Stimulated activated naive CD8-positive, alpha-beta T cell treated with anti-CD3 and anti-CD28 coated beads, Interleukin-15, amount 100 ng/mL, for 72 hours (primary cell): ENCODE results near the gene PSORS1C1.
A peak's percentile ranks its signal among the peaks of the same experiment; 100 is the strongest.

Experiments used
- ATAC-seq: fragments of 150-1000 bp; cut with Tn5 transposase; 2 replicates; pipeline ENCODE4 v1.10.0; 2021; ENCODE audit warnings: mild to moderate bottlenecking, moderate library complexity
- DNase-seq, 2 donors: peaks; one replicate each; pipeline ENCODE4 v3.0.0; 2021 to 2022
- H3K27ac Mint-ChIP-seq, 2 donors: one replicate each; pipeline ENCODE4 v1.8.0; 2022; ENCODE audit warnings: mild to moderate bottlenecking in 2 of 2, mixed read lengths in 2 of 2, moderate library complexity in 2 of 2
- H3K27me3 Mint-ChIP-seq: one replicate; pipeline ENCODE4 v1.8.0; 2022; ENCODE audit warnings: mixed read lengths
- H3K4me1 Mint-ChIP-seq: one replicate; pipeline ENCODE4 v1.8.0; 2022; ENCODE audit warnings: mild to moderate bottlenecking, mixed read lengths
- H3K4me3 Mint-ChIP-seq, 2 donors: one replicate each; pipeline ENCODE4 v1.8.0; 2022; ENCODE audit warnings: mild to moderate bottlenecking in 2 of 2, mixed read lengths in 2 of 2, moderate library complexity in 1 of 2
- H3K9me3 Mint-ChIP-seq, 2 donors: one replicate each; pipeline ENCODE4 v1.8.0; 2022; ENCODE audit warnings: mixed read lengths in 2 of 2

PSORS1C1 gene

GRCh38 chr6:31090275-31090972, 24.2 kb upstream of the PSORS1C1 start:
- no peaks in the 10 kb centered on the region for H3K9me3 Mint-ChIP-seq
- H3K4me3 Mint-ChIP-seq: no peak overlapping the region
- H3K27me3 Mint-ChIP-seq: no peaks in the 10 kb centered on the region
- DNase-seq (no peak), ATAC-seq (no peak)
- H3K4me1 Mint-ChIP-seq: peaks cover 29% of the 10 kb centered on the region
- no peak overlapping the region for H3K27ac Mint-ChIP-seq

GRCh38 chr6:31090973-31091364, 23.6 kb upstream of the PSORS1C1 start:
- no peak for DNase-seq

GRCh38 chr6:31091680-31092079, 22.9 kb upstream of the PSORS1C1 start:
- no peak for DNase-seq

More at GRCh38 chr6:31090973-31091364, 23.6 kb upstream of the PSORS1C1 start:
- peaks cover 30% of the 10 kb centered on the region for H3K4me1 Mint-ChIP-seq
- H3K27ac Mint-ChIP-seq: no peak overlapping the region
- H3K4me3 Mint-ChIP-seq: no peak overlapping the region
- H3K27me3 Mint-ChIP-seq: no peaks in the 10 kb centered on the region
- no peaks in the 10 kb centered on the region for H3K9me3 Mint-ChIP-seq
- ATAC-seq: no peak

GRCh38 chr6:31092238-31092637, 22.4 kb upstream of the PSORS1C1 start:
- Mint-ChIP-seq H3K27ac (no peak overlapping the region), H3K4me1 (peaks cover 29% of the 10 kb centered on the region), H3K9me3 (no peaks in the 10 kb centered on the region), H3K27me3 (no peaks in the 10 kb centered on the region), H3K4me3 (no peak overlapping the region)
- DNase-seq (no peak), ATAC-seq (no peak)

More at GRCh38 chr6:31091680-31092079, 22.9 kb upstream of the PSORS1C1 start:
- Mint-ChIP-seq H3K27ac (no peak overlapping the region), H3K9me3 (no peaks in the 10 kb centered on the region), H3K4me1 (peaks cover 29% of the 10 kb centered on the region), H3K4me3 (no peak overlapping the region), H3K27me3 (no peaks in the 10 kb centered on the region)
- ATAC-seq: no peak

- no peak overlapping the region for H3K27ac Mint-ChIP-seq
- no peak overlapping the region for H3K4me3 Mint-ChIP-seq
- H3K9me3 Mint-ChIP-seq: no peaks in the 10 kb centered on the region
- no peaks in the 10 kb centered on the region for H3K27me3 Mint-ChIP-seq
- DNase-seq (no peak), ATAC-seq (no peak)
- peaks cover 29% of the 10 kb centered on the region for H3K4me1 Mint-ChIP-seq
These were observed 21.7 kb upstream of the PSORS1C1 start for GRCh38 chr6:31092769-31093505.

GRCh38 chr6:31094389-31094881, 20.2 kb upstream of the PSORS1C1 start:
- Mint-ChIP-seq H3K9me3 (no peaks in the 10 kb centered on the region), H3K27ac (peak overlapping the region; percentile 67 to 90), H3K4me1 (peaks cover 29% of the 10 kb centered on the region), H3K27me3 (no peaks in the 10 kb centered on the region), H3K4me3 (peak overlapping the region; percentile 30 to 37)
- DNase-seq (no peak), ATAC-seq (peak; percentile 80)

- ATAC-seq (no peak), DNase-seq (no peak)
- no peak overlapping the region for H3K4me3 Mint-ChIP-seq
- H3K27me3 Mint-ChIP-seq: no peaks in the 10 kb centered on the region
- H3K4me1 Mint-ChIP-seq: peaks cover 29% of the 10 kb centered on the region
- H3K27ac Mint-ChIP-seq: no peak overlapping the region
- no peaks in the 10 kb centered on the region for H3K9me3 Mint-ChIP-seq
These were observed 18.4 kb upstream of the PSORS1C1 start for GRCh38 chr6:31096215-31096614.

GRCh38 chr6:31096656-31097055, 17.9 kb upstream of the PSORS1C1 start:
- H3K4me3 Mint-ChIP-seq: no peak overlapping the region
- no peak for ATAC-seq

GRCh38 chr6:31098449-31098938, 16.1 kb upstream of the PSORS1C1 start:
- Mint-ChIP-seq H3K9me3 (no peaks in the 10 kb centered on the region), H3K27me3 (no peaks in the 10 kb centered on the region), H3K4me1 (peaks cover 29% of the 10 kb centered on the region), H3K4me3 (no peak overlapping the region), H3K27ac (no peak overlapping the region)
- no peak for ATAC-seq
- DNase-seq: no peak

More at GRCh38 chr6:31096656-31097055, 17.9 kb upstream of the PSORS1C1 start:
- no peaks in the 10 kb centered on the region for H3K27me3 Mint-ChIP-seq
- no peaks in the 10 kb centered on the region for H3K9me3 Mint-ChIP-seq
- DNase-seq: no peak
- peaks cover 29% of the 10 kb centered on the region for H3K4me1 Mint-ChIP-seq
- no peak overlapping the region for H3K27ac Mint-ChIP-seq

GRCh38 chr6:31103136-31103535, 11.5 kb upstream of the PSORS1C1 start:
- ATAC-seq (no peak), DNase-seq (no peak)
- Mint-ChIP-seq H3K4me1 (no peaks in the 10 kb centered on the region), H3K27ac (no peak overlapping the region), H3K4me3 (no peak overlapping the region), H3K27me3 (no peaks in the 10 kb centered on the region), H3K9me3 (no peaks in the 10 kb centered on the region)

- no peak for ATAC-seq
- Mint-ChIP-seq H3K4me3 (no peak overlapping the region), H3K9me3 (no peaks in the 10 kb centered on the region), H3K27ac (no peak overlapping the region), H3K4me1 (no peaks in the 10 kb centered on the region), H3K27me3 (peaks cover 13% of the 10 kb centered on the region)
- DNase-seq: no peak
These were observed 7.5 kb upstream of the PSORS1C1 start for GRCh38 chr6:31107052-31107451.

- H3K27me3 Mint-ChIP-seq: peaks cover 17% of the 10 kb centered on the region
- no peak overlapping the region for H3K27ac Mint-ChIP-seq
- ATAC-seq: no peak
- no peak for DNase-seq
- no peaks in the 10 kb centered on the region for H3K4me1 Mint-ChIP-seq
- H3K9me3 Mint-ChIP-seq: no peaks in the 10 kb centered on the region
- H3K4me3 Mint-ChIP-seq: no peak overlapping the region
These were observed 3.6 kb upstream of the PSORS1C1 start for GRCh38 chr6:31110825-31111582.

- Mint-ChIP-seq H3K4me1 (no peaks in the 10 kb centered on the region), H3K4me3 (no peak overlapping the region), H3K27me3 (peaks cover 19% of the 10 kb centered on the region), H3K27ac (no peak overlapping the region), H3K9me3 (no peaks in the 10 kb centered on the region)
- no peak for DNase-seq
- no peak for ATAC-seq
These were observed 2.9 kb upstream of the PSORS1C1 start for GRCh38 chr6:31111712-31112111.

- no peaks in the 10 kb centered on the region for H3K4me1 Mint-ChIP-seq
- H3K27ac Mint-ChIP-seq: no peak within 1 kb of the TSS
- peaks cover 19% of the 10 kb centered on the region for H3K27me3 Mint-ChIP-seq
- H3K9me3 Mint-ChIP-seq: no peaks in the 10 kb centered on the region
- no peak within 1 kb of the TSS for H3K4me3 Mint-ChIP-seq
- ATAC-seq: no peak
- DNase-seq: no peak
These were observed 2.1 kb upstream of the PSORS1C1 start, which contains the start of gene C6orf15 for GRCh38 chr6:31112478-31112877. Gene C6orf15 (minus strand): TSS chr6:31112575. CDS start chr6:31112555, 20 bp downstream.

- Mint-ChIP-seq H3K27ac (no peak overlapping the region), H3K4me1 (no peaks in the 10 kb centered on the region), H3K27me3 (peaks cover 19% of the 10 kb centered on the region), H3K4me3 (no peak overlapping the region), H3K9me3 (no peaks in the 10 kb centered on the region)
- ATAC-seq (no peak), DNase-seq (no peak)
These were observed 599 bp upstream of the PSORS1C1 start for GRCh38 chr6:31113861-31114540.
